Neural crest cell (in vitro differentiated cells): ENCODE results near the gene CAV1. TPM values are rescaled to one million over a fixed set of nuclear protein-coding genes. Genes with fewer than 3 reads are reported as not detected.

Experiments
- DNase-seq: peaks from one replicate; pipeline ENCODE4 v3.0.0; 2021; ENCODE audit warnings: low read depth, mixed read lengths, low spot score
- H3K27ac Mint-ChIP-seq: one replicate; pipeline ENCODE4 v1.8.0; 2021; ENCODE audit warnings: mild to moderate bottlenecking, mixed read lengths; ENCODE audit not compliant: unreplicated experiment
- H3K27me3 Mint-ChIP-seq: 2 replicates; pipeline ENCODE4 v1.8.0; 2021; ENCODE audit warnings: low read depth, mild to moderate bottlenecking, mixed read lengths
- H3K36me3 Mint-ChIP-seq: 2 replicates; pipeline ENCODE4 v1.8.0; 2021; ENCODE audit warnings: low read depth, mild to moderate bottlenecking, mixed read lengths
- H3K4me1 Mint-ChIP-seq: 2 replicates; pipeline ENCODE4 v1.8.0; 2021; ENCODE audit warnings: mixed read lengths
- H3K4me3 Mint-ChIP-seq: one replicate; pipeline ENCODE4 v1.8.0; 2021; ENCODE audit warnings: mild to moderate bottlenecking, mixed read lengths
- H3K9me3 Mint-ChIP-seq: 2 replicates; pipeline ENCODE4 v1.8.0; 2021; ENCODE audit warnings: mixed read lengths
- total RNA-seq: library from RNA; stranded (reverse); gene quantifications from 2 replicates; pipeline ENCODE4 v1.2.1, GENCODE V29; 2021
- TF ChIP-seq, protein P1 (sequence below): fragments of 200-600 bp; sonication (generic); conservative IDR thresholded peaks from 2 replicates; pipeline ENCODE4 v1.5.0; 2021; ENCODE audit warnings: antibody characterized with exemption, mild to moderate bottlenecking

The CAV1 gene
- total RNA-seq, 1 donor from 2014 or later = 3.7 TPM

DNA sequence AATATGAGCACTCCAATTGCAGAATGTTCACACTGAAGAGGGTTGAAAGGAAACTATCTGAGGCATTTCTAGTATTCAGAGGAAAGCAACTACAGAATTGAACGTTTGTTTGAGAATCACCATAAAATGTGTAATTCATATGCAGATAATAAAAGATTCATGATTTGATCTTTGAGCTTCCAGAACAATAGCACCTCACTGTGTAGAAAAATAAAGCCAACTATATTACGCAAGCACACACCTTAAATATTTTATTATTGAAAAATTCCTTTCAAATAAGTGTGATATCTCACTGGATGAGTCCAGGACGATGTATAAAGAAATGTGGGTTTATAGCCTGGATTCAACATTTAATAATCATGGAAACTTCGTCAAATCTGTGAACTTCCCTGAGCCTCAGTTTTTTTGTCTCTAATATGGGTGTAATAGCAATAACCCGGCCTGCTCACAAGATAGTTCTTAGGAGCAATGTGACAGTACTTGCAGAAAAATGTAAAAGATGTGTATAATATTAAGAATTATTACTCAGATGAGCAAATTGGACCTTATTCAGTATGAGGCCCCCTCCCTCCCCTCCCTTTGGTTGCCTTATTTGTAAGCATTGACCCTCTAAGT, 36.8 kb upstream of the CAV1 start:
- Mint-ChIP-seq H3K27ac (no peak overlapping the region), H3K36me3 (no peaks in the 10 kb centered on the region), H3K4me1 (no peaks in the 10 kb centered on the region), H3K9me3 (no peaks in the 10 kb centered on the region), H3K4me3 (no peak overlapping the region), H3K27me3 (peaks cover 5% of the 10 kb centered on the region)
- DNase-seq = no peak
- TF ChIP-seq, protein P1, sequence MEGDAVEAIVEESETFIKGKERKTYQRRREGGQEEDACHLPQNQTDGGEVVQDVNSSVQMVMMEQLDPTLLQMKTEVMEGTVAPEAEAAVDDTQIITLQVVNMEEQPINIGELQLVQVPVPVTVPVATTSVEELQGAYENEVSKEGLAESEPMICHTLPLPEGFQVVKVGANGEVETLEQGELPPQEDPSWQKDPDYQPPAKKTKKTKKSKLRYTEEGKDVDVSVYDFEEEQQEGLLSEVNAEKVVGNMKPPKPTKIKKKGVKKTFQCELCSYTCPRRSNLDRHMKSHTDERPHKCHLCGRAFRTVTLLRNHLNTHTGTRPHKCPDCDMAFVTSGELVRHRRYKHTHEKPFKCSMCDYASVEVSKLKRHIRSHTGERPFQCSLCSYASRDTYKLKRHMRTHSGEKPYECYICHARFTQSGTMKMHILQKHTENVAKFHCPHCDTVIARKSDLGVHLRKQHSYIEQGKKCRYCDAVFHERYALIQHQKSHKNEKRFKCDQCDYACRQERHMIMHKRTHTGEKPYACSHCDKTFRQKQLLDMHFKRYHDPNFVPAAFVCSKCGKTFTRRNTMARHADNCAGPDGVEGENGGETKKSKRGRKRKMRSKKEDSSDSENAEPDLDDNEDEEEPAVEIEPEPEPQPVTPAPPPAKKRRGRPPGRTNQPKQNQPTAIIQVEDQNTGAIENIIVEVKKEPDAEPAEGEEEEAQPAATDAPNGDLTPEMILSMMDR = no peak

DNA sequence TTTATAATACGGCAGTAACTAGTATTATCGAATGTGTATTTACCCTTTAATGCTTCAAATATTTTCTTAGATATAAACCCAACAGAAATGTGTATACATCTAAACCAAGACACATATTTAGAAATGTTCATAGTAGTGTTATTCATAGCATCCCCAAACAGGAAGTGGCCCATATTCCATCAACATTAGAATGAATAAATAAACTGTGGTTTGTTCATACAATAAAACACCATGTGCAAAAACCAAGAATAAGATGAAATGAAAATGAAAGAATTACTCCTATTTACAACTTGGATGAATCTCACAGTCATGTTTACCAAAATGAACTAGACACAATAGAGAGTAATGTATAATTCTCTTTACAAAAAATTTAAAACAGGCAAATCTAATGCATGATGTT, 34.5 kb upstream of the CAV1 start:
- H3K27me3 Mint-ChIP-seq = peaks cover 5% of the 10 kb centered on the region
- TF ChIP-seq, protein P1 = no peak
- no peak overlapping the region for H3K4me3 Mint-ChIP-seq
- no peaks in the 10 kb centered on the region for H3K4me1 Mint-ChIP-seq
- H3K36me3 Mint-ChIP-seq = no peaks in the 10 kb centered on the region
- no peaks in the 10 kb centered on the region for H3K9me3 Mint-ChIP-seq
- H3K27ac Mint-ChIP-seq = no peak overlapping the region
- no peak for DNase-seq

DNA sequence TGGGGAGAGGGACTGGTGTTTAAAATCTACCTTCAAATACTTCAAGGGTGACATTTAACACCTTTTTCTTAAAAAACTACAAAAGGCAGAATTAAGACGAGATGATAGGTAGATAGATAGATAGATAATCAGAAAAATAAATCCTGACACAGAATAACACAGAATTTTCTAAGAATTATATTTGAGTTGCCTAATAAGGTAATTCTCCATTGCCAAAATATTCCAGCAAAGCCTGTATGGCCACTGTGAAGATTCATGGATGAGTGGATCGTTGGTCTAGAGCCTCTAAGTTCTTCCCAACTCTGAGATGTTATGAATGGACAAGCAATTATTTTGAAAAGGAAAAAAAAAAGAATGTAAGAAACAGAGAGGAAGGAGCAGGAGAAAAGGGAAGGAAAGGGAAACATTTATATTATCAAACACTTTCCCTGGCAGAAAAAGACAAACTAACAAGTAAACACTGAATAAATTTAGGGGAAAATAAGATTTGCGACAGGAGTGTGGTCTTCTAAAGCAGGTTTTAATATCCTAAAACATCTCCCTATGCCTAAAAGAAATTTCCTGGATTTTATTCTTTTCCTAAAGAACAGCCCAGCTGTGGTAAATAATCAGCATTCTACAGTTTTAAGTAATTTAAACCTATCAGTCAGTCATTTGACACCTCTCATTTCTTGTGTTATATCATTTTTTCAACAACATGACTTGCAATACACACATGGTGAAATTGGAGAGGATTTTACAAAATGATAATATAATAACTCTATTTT, 32.8 kb upstream of the CAV1 start:
- Mint-ChIP-seq H3K27ac (no peak overlapping the region), H3K4me1 (no peaks in the 10 kb centered on the region), H3K4me3 (no peak overlapping the region), H3K27me3 (peaks cover 10% of the 10 kb centered on the region), H3K36me3 (no peaks in the 10 kb centered on the region), H3K9me3 (peaks cover 2% of the 10 kb centered on the region)
- DNase-seq = no peak
- TF ChIP-seq, protein P1 = no peak

DNA sequence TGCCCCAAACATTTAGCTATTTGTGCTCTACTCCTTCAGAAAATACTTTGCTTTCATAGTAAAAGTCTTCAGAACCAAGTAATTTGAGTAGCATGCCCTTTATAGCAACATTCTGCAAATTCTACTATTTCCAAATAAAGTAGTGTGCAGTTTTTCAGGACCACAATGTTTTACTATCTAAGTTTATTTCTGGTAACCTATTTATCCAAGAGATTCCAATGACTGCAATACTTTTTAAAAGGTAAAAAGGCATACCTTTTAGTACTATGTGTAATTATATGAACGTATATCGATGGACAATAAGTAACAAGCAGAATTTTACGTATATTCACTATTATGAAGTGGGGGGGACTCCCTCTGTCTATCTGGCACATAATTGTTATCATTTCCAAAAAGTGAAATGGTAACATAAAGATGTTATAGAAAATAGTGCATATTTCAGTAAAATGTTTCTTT, 32.2 kb upstream of the CAV1 start:
- TF ChIP-seq, protein P1 = no peak
- DNase-seq = no peak
- Mint-ChIP-seq H3K36me3 (no peaks in the 10 kb centered on the region), H3K27ac (no peak overlapping the region), H3K9me3 (peaks cover 4% of the 10 kb centered on the region), H3K27me3 (peaks cover 14% of the 10 kb centered on the region), H3K4me1 (no peaks in the 10 kb centered on the region), H3K4me3 (no peak overlapping the region)

DNA sequence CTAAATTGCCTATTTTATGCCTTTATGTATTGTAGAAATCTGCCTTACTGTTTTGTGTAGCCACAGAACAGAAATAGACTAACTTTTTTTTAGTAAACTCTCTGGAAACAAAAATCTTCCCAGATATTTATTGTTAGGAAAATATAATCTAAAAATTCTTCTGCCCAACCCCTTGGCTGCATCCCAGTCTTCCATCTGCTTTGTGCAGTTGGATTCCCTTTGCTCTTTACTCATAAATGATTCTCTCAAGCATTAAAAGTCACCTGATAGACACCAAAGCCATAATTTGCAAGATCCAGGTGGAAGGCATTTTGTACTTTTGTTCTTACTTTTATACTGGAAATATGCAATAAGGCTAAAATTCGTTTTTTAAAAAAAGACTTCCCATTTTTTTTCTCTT, 31.4 kb upstream of the CAV1 start:
- TF ChIP-seq, protein P1 = no peak
- Mint-ChIP-seq H3K27me3 (peaks cover 20% of the 10 kb centered on the region), H3K4me1 (no peaks in the 10 kb centered on the region), H3K4me3 (no peak overlapping the region), H3K27ac (no peak overlapping the region), H3K9me3 (peaks cover 4% of the 10 kb centered on the region), H3K36me3 (no peaks in the 10 kb centered on the region)
- DNase-seq = no peak
